HG03066 (cell line): ENCODE data around the gene METTL24.

Experiments
- ATAC-seq: cut with Tn5 transposase; IDR thresholded peaks from one replicate; pipeline ENCODE4 v1.9.1; 2021; ENCODE audit warnings: low read depth; ENCODE audit not compliant: unreplicated experiment

METTL24 gene

GRCh38 chr6:110340392-110340965, 17.7 kb downstream of the METTL24 start:
- no peak for ATAC-seq

GRCh38 chr6:110338820-110339470, 19.2 kb downstream of the METTL24 start:
- ATAC-seq = no peak

- no peak for ATAC-seq
Observed at GRCh38 chr6:110337486-110337885, 20.7 kb downstream of the METTL24 start.

- no peak for ATAC-seq
Observed at GRCh38 chr6:110334423-110335180, 23.5 kb downstream of the METTL24 start.

- ATAC-seq = no peak
Observed at GRCh38 chr6:110332281-110332680, 25.9 kb downstream of the METTL24 start.

DNA sequence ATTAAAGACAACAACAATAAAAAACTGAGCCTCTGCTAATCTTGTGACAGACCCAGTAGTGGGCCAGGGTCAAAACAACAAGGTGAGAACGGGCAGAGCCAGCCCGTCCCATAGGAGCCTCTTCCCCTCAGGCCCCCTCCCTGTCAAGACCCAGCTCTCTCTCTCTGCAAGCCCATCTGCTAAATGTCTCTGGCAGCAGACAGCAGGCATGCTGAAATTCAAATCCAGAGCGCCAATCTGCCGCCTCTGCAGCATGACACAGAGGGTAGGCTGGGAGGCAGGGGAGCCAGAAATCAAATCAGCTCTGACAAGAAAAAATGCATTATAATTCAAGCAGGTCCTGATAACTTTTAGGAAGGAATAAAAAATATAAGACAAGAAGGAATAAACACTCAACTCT, 26.3 kb downstream of the METTL24 start:
- ATAC-seq = no peak

- ATAC-seq = no peak
Observed at GRCh38 chr6:110331390-110331789, 26.8 kb downstream of the METTL24 start.

GRCh38 chr6:110329714-110330436, 28.3 kb downstream of the METTL24 start:
- ATAC-seq = no peak

- ATAC-seq = no peak
Observed at GRCh38 chr6:110329348-110329713, 28.8 kb downstream of the METTL24 start.

DNA sequence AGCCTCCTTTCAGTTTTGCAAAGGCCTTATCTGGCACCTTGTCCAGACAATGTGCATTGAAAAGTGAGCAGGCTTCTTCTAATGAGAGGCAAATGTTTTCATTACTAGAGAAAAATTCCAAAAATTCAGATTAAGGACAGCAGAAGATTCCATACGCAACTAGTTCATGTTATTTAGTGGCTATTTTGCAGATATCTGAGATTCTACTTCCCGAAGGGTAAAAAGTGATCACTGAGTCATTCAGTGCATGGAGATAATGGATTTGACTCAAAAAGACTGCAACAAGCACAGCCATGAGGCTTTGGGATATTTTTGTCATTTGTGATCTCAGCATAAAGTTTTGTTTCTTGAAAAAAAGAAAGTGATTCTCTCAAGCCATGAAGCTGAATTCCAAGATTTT, 29.9 kb downstream of the METTL24 start:
- no peak for ATAC-seq

DNA sequence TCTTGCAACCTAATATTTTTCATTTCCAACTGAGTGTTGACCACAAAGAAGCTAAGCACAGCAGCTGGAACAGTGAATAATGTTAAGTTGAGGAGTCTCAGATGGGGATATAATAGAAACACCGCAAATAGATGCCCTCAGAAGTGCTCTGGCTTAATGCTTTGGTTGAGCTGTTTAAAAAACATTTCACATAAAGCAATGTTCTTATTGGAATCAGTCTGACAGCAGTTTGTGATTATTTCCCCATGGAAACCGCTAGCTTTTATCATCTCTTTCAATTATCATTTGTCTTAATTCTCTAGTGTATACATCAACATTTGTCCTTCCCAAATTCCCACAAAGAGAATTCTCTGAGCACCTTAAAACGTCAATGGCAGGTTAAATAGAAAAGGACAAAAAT, 30.8 kb downstream of the METTL24 start:
- no peak for ATAC-seq

DNA sequence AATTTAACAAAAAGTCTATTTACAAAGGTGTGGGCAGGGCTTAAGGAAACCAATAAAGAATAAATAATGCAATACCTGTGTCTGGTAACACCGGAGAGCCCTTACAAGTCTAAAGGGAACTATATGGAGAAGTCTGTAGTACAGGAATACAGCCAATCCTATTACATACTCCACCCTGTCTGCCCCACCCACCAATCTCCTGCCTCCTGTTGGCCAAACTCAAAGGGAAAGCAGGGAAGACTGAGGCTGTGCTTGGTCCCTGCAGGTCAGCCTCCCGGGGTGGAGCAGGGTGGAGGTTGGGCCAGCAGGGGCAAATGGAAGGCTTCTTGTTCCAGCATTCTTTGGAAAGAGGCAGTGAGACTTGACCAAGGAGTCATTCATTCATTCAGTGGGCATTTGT, 31.5 kb downstream of the METTL24 start:
- ATAC-seq = no peak

- no peak for ATAC-seq
Observed at GRCh38 chr6:110326057-110326456, 32.1 kb downstream of the METTL24 start.

DNA sequence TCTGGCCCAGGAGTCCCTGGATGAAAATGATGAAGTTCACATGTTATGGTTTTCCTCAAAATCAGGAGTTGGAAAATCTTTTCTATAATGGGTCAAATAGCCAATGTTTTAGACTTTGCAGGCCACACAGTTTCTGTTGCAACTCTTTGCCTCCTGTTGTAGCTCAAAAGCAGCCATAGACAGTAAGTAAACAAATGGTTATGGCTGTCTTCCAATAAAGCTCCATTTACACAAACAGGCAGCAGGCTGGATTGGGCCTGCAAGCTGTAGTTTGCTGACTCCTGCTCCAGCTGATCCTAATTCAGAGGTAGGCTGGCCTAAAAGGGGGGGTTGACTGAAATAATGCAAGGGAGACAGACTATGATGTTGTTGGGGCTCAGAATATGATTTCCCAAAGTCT, 33.0 kb downstream of the METTL24 start:
- ATAC-seq = no peak

DNA sequence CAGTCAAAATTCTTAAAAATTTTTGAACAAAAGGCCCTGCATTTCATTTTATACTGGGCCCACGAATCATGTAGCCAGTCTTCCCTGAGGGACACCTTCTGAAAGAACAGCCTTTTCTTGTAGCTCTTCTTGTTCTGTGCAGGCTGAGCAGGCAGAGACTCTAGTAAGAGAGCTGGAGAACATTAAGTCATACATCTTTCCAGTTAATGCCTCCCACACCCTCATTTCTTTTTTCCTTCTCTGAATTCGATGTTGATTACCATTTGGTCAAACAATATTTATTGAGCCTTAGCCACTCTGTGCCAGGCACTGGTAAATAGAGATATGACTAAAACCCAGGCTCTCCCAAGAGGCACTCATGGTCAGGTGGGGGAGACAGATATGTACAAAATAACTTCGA, 33.6 kb downstream of the METTL24 start:
- no peak for ATAC-seq

DNA sequence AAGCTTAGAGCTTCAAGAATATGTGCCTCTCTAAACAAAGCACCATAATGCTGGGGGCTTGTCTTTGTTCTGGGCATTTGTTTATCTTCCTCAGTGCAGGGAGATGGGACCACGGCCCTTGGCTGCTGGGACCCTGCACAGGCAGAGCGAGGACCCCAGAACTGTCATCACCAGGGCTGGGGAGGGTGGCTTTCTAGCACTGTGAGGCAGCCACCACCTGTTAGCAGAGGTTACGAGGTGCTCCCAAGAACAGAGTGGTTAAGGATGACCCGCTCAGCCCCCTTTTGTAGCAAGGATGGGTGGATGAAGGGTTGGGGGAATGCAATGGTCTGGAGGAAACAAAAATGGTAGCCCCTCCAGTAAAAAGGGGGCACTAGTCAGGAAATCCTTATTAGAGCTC, 34.9 kb downstream of the METTL24 start:
- ATAC-seq = no peak

DNA sequence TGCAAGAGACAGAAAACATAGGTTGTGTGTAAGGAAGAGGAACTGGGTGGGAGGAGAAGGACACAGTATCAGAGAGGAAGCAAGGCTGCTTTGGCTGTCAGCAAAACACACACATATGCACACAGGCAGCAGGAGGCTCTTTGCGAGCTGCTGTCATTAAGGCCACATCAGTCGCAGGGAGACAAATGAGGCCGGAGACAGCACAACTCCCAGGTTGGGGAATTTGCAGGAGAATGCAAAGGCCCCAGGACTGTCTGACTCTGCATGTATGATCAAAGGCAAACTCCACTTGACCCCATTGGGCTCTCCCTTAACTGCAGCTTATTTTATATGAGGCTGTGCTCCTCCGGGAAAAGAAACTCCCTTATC, 35.3 kb downstream of the METTL24 start:
- ATAC-seq = no peak

- no peak for ATAC-seq
Observed at GRCh38 chr6:110322151-110322873, 35.8 kb downstream of the METTL24 start.

- ATAC-seq = no peak
Observed at GRCh38 chr6:110320307-110320706, 37.8 kb downstream of the METTL24 start.

DNA sequence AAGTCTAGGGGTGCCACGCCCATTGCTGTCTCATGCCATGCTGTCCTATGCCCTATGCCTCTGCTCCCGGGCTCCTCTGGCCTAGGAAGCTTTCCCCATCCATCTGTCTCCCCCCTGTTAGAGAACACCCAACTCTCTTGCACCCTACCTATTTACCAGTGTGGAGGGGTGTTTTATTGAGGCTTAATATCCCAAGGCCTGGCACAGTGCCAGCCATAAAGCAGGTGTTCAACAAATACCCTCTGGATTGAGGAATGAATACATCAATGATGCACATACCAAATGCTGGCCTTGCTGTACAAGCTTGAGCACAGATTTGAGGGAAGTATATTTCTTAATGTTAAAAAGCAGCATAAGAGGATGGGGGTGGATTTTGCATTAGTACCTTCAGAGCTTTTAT, 38.3 kb downstream of the METTL24 start:
- ATAC-seq = no peak

- no peak for ATAC-seq
Observed at GRCh38 chr6:110319381-110319780, 38.8 kb downstream of the METTL24 start.
